ENCODE data around the gene AGPAT3. TPM values are rescaled to one million over a fixed set of nuclear protein-coding genes. Genes with fewer than 3 reads are reported as not detected.

Gene AGPAT3
- total RNA-seq, 2 donors from 2014 or later = 31.3 to 53.5 TPM

DNA sequence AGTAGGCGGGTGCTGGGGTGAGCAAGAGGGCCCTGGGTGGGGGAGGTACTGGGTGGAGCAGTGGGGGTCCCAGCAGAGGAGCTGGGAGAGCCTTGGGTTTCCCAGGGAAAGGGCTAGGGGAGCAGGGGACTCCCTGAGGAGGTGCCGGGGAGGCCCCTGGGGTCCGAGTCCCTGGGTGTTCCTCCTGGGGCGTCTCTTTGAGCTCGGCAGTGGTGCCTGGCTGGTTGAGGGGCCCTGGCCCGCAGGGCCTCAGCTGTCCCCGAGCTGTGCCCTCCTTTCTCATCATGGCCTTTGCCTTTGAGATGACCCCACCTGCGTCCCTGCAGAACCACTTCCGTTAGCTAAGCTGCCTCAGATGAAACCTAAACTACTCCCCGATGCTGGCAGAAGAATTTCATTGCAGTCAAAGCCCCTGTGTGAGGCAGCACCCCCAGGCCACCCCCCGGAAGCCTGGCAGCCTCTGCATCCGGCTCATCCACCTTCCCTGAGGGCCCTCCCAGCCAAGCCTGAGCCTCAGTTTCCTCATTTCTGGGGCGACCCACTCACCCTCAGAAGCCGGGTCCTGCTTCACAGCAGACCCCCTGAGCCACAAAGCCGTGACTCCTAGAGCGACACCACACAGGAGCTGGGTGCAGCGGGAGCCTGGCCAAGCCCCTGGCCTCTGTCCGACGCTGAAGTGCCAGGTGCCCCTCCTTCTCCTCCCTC lies 103.5 kb downstream of the AGPAT3 start:
- no peaks in the 10 kb centered on the region for H3K36me3 ChIP-seq

DNA sequence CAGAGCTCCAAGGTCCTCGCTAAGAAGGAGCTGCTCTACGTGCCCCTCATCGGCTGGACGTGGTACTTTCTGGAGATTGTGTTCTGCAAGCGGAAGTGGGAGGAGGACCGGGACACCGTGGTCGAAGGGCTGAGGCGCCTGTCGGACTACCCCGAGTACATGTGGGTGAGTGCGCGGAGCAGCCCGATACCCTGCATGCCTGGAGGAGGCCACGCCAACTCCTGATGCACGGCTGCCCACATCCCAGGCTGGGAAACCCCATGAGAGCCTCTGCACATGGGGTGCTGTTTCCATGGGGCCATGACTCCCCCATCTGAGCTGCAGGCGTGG lies 104.1 kb downstream of the AGPAT3 start:
- no peaks in the 10 kb centered on the region for H3K4me1 ChIP-seq (replicated peaks)
- 91% methylated on average over 17 of the region's 17 CpGs for WGBS

More for the DNA sequence above, 103.5 kb downstream of the AGPAT3 start:
- TF ChIP-seq, protein P1, sequence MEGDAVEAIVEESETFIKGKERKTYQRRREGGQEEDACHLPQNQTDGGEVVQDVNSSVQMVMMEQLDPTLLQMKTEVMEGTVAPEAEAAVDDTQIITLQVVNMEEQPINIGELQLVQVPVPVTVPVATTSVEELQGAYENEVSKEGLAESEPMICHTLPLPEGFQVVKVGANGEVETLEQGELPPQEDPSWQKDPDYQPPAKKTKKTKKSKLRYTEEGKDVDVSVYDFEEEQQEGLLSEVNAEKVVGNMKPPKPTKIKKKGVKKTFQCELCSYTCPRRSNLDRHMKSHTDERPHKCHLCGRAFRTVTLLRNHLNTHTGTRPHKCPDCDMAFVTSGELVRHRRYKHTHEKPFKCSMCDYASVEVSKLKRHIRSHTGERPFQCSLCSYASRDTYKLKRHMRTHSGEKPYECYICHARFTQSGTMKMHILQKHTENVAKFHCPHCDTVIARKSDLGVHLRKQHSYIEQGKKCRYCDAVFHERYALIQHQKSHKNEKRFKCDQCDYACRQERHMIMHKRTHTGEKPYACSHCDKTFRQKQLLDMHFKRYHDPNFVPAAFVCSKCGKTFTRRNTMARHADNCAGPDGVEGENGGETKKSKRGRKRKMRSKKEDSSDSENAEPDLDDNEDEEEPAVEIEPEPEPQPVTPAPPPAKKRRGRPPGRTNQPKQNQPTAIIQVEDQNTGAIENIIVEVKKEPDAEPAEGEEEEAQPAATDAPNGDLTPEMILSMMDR (IDR thresholded peaks at IDR 0.05) = no peak
- TF ChIP-seq POLR2AphosphoS5 (IDR thresholded peaks at IDR 0.05) = no peak
- no peak for TF ChIP-seq POLR2A (IDR thresholded peaks at IDR 0.05)
- Histone ChIP-seq H3K4me1 (replicated peaks) (no peaks in the 10 kb centered on the region), H3K27me3 (replicated peaks; ENCODE audit: insufficient read depth) (no peaks in the 10 kb centered on the region), H3K27ac (no peak overlapping the region), H3K9me3 (no peaks in the 10 kb centered on the region), H3K4me3 (no peak overlapping the region)
- no peak for DNase-seq (ENCODE audit: low spot score)
- WGBS = 87% methylated on average over 19 of the region's 19 CpGs
- intact Hi-C loops (cut with DNase I) = no loop called here

GRCh38 chr21:43970551-43970950 lies 105.5 kb downstream of the AGPAT3 start:
- H3K9me3 ChIP-seq = no peaks in the 10 kb centered on the region
- 91% methylated on average over 18 of the region's 18 CpGs for WGBS
- intact Hi-C loops (cut with DNase I) = no loop called here
- H3K27me3 ChIP-seq (replicated peaks; ENCODE audit: insufficient read depth) = no peaks in the 10 kb centered on the region
- H3K4me1 ChIP-seq (replicated peaks) = no peaks in the 10 kb centered on the region
- DNase-seq (ENCODE audit: low spot score) = no peak
- no peak overlapping the region for H3K4me3 ChIP-seq
- TF ChIP-seq POLR2AphosphoS5 (IDR thresholded peaks at IDR 0.05) (no peak), POLR2A (IDR thresholded peaks at IDR 0.05) (no peak)
- TF ChIP-seq, protein P1 (IDR thresholded peaks at IDR 0.05) = no peak
- no peaks in the 10 kb centered on the region for H3K36me3 ChIP-seq
- H3K27ac ChIP-seq = no peak overlapping the region

More for the DNA sequence above, 104.1 kb downstream of the AGPAT3 start:
- no peak overlapping the region for H3K27ac ChIP-seq
- no peak for TF ChIP-seq POLR2A (IDR thresholded peaks at IDR 0.05)
- H3K27me3 ChIP-seq (replicated peaks; ENCODE audit: insufficient read depth) = no peaks in the 10 kb centered on the region
- DNase-seq (ENCODE audit: low spot score) = no peak
- intact Hi-C loops (cut with DNase I) = no loop called here
- H3K9me3 ChIP-seq = no peaks in the 10 kb centered on the region
- H3K4me3 ChIP-seq = no peak overlapping the region
- no peaks in the 10 kb centered on the region for H3K36me3 ChIP-seq

DNA sequence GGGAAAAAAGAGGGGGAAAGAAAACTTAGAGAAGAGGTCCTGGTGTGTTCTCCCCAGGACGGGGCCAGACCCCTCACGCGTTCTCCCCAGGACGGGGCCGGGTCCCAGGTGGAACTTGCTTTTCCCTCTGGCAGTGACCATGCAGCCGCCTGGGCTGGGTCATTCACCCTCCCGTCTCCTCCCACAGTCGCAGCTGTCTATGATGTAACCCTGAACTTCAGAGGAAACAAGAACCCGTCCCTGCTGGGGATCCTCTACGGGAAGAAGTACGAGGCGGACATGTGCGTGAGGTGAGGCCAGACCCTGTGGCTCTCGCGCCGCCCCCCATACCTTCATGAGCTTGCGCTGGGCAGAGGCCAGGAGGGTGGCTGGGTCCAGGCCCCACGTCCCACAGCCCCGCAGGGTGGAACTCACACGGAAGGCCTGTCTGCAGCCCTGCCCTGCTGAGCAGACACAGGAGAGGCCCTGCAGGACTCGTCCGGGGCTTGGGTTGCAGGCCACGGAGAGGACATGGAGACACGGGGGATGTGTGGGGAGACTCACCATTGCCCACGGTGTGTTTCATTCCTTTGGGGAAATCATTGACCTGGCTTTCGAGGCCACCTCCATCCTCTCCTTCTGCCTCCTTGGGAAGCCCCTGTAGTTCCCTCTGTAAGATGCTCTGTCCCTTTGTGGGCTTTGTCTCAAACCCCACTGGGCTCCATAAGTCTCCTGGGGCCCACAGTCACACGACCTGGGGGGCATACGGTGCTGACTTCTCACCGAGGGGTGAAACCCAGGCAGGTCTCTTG lies 106.4 kb downstream of the AGPAT3 start:
- Histone ChIP-seq H3K4me1 (replicated peaks) (no peaks in the 10 kb centered on the region), H3K4me3 (no peak overlapping the region), H3K27me3 (replicated peaks; ENCODE audit: insufficient read depth) (no peaks in the 10 kb centered on the region), H3K36me3 (no peaks in the 10 kb centered on the region), H3K9me3 (no peaks in the 10 kb centered on the region), H3K27ac (no peak overlapping the region)
- DNase-seq (ENCODE audit: low spot score) = no peak
- TF ChIP-seq POLR2A (IDR thresholded peaks at IDR 0.05) (no peak), POLR2AphosphoS5 (IDR thresholded peaks at IDR 0.05) (no peak)
- TF ChIP-seq, protein P1 (IDR thresholded peaks at IDR 0.05) = no peak
- WGBS = 85% methylated on average over 29 of the region's 29 CpGs
- intact Hi-C loops (cut with DNase I) = no loop called here

DNA sequence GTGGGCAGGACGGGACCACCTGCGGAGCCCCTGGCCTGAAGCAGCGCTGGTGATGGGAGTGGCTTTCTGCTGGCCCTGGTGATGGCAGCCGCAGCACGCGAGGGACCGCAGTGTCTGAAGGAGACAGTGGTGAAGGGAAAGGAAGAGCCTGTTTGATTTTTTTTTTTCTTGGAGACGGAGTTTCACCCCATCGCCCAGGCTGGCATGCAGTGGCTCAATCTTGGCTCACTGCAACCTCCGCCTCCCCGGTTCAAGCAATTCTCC lies 106.9 kb downstream of the AGPAT3 start:
- Histone ChIP-seq H3K4me3 (no peak overlapping the region), H3K36me3 (no peaks in the 10 kb centered on the region), H3K4me1 (replicated peaks) (no peaks in the 10 kb centered on the region), H3K9me3 (no peaks in the 10 kb centered on the region), H3K27me3 (replicated peaks; ENCODE audit: insufficient read depth) (no peaks in the 10 kb centered on the region), H3K27ac (no peak overlapping the region)
- TF ChIP-seq, protein P1 (IDR thresholded peaks at IDR 0.05) = no peak
- TF ChIP-seq POLR2AphosphoS5 (IDR thresholded peaks at IDR 0.05) (no peak), POLR2A (IDR thresholded peaks at IDR 0.05) (no peak)
- 94% methylated on average over 11 of the region's 11 CpGs for WGBS
- intact Hi-C loops (cut with DNase I) = no loop called here
- DNase-seq (ENCODE audit: low spot score) = no peak

All from prostate gland (tissue), 2 donors.